Mesenchymal stem cell (in vitro differentiated cells and primary cell): ENCODE measurements around the gene TMEM17.
A peak's percentile ranks its signal among the peaks of the same experiment; 100 is the strongest.

Source experiments
- DNase-seq: peaks from one replicate; pipeline ENCODE4 v3.0.0-alpha.2; 2013
- H2AFZ ChIP-seq: one replicate; pipeline ENCODE4 v1.6.1; 2013; ENCODE audit warnings: low read depth, mild to moderate bottlenecking, control low read depth, inconsistent platforms, low read length, moderate library complexity
- H2AK5ac ChIP-seq: 2 replicates; pipeline ENCODE4 v1.6.1; 2013; ENCODE audit warnings: low read length, moderate library complexity, mild to moderate bottlenecking, inconsistent platforms; ENCODE audit not compliant: severe bottlenecking
- H2BK120ac ChIP-seq: one replicate; pipeline ENCODE4 v1.6.1; 2013; ENCODE audit warnings: low read depth, mild to moderate bottlenecking, inconsistent platforms, low read length, moderate library complexity
- H2BK12ac ChIP-seq, 2 experiments: one replicate each; pipeline ENCODE4 v1.6.1; 2013; ENCODE audit warnings: inconsistent platforms in 2 of 2, low read length in 2 of 2, mild to moderate bottlenecking in 2 of 2, moderate library complexity in 2 of 2, control low read depth in 1 of 2
- H2BK15ac ChIP-seq: one replicate; pipeline ENCODE4 v1.6.1; 2013; ENCODE audit warnings: mild to moderate bottlenecking, low read depth, inconsistent platforms; ENCODE audit not compliant: poor library complexity, severe bottlenecking
- H2BK5ac ChIP-seq: 2 replicates; pipeline ENCODE4 v1.6.1; 2013; ENCODE audit warnings: low read depth, mild to moderate bottlenecking, low read length, control low read depth, inconsistent platforms; ENCODE audit not compliant: poor library complexity, severe bottlenecking
- H3K14ac ChIP-seq, 2 experiments: one replicate each; pipeline ENCODE4 v1.6.1; 2013; ENCODE audit warnings: inconsistent platforms in 2 of 2, low read length in 2 of 2, control low read depth in 1 of 2, mild to moderate bottlenecking in 1 of 2, moderate library complexity in 1 of 2
- H3K18ac ChIP-seq, 2 experiments: one replicate each; pipeline ENCODE4 v1.6.1; 2013; ENCODE audit warnings: inconsistent platforms in 2 of 2, low read length in 2 of 2, control low read depth in 1 of 2, low read depth in 1 of 2, mild to moderate bottlenecking in 1 of 2
- H3K23ac ChIP-seq, 2 experiments: one replicate each; pipeline ENCODE4 v1.6.1; 2013; ENCODE audit warnings: inconsistent platforms in 2 of 2, low read length in 2 of 2, mild to moderate bottlenecking in 2 of 2, moderate library complexity in 2 of 2, control low read depth in 1 of 2
- H3K27ac ChIP-seq: 2 replicates; pipeline ENCODE4 v1.5.1; 2013; ENCODE audit warnings: mild to moderate bottlenecking, moderate library complexity, low read length, control low read depth, inconsistent platforms; ENCODE audit not compliant: poor library complexity, severe bottlenecking
- H3K27me3 ChIP-seq, 2 experiments: 2 replicates each; pipeline versions ENCODE4 v1.6.1 to v1.7.0; 2013; ENCODE audit warnings: low read length in 2 of 2, mild to moderate bottlenecking in 2 of 2, moderate library complexity in 2 of 2, control low read depth in 1 of 2, inconsistent platforms in 1 of 2; ENCODE audit not compliant: control insufficient read depth in 1 of 2, insufficient read depth in 1 of 2
- H3K36me3 ChIP-seq, 2 experiments: 2 replicates each; pipeline versions ENCODE4 v1.6.1 to v1.7.0; 2013; ENCODE audit warnings: low read length in 2 of 2, control low read depth in 1 of 2, inconsistent platforms in 1 of 2, low read depth in 1 of 2, mild to moderate bottlenecking in 1 of 2; ENCODE audit not compliant: insufficient read depth in 2 of 2, control insufficient read depth in 1 of 2
- H3K4ac ChIP-seq, 2 experiments: one replicate each; pipeline ENCODE4 v1.6.1; 2013; ENCODE audit warnings: inconsistent platforms in 2 of 2, low read length in 2 of 2, mild to moderate bottlenecking in 2 of 2, moderate library complexity in 2 of 2, control low read depth in 1 of 2, low read depth in 1 of 2
- H3K4me1 ChIP-seq: 2 replicates; pipeline ENCODE4 v1.6.1; 2013; ENCODE audit warnings: low read depth, low read length, control low read depth; ENCODE audit not compliant: control insufficient read depth, insufficient read depth
- H3K4me2 ChIP-seq: 2 replicates; pipeline ENCODE4 v1.6.1; 2013; ENCODE audit warnings: low read length, mild to moderate bottlenecking, inconsistent platforms; ENCODE audit not compliant: poor library complexity, severe bottlenecking
- H3K4me3 ChIP-seq, 2 experiments: 2 replicates each; pipeline versions ENCODE4 v1.5.1 to v1.7.0; 2013; ENCODE audit warnings: low read length in 2 of 2, mild to moderate bottlenecking in 2 of 2, control low read depth in 1 of 2, low read depth in 1 of 2; ENCODE audit not compliant: insufficient read depth in 1 of 2
- H3K79me1 ChIP-seq: replicated peaks from 2 replicates; pipeline ENCODE4 v1.6.1; 2013; ENCODE audit warnings: mild to moderate bottlenecking, control low read depth, low read length, inconsistent platforms; ENCODE audit not compliant: poor library complexity, severe bottlenecking
- H3K9ac ChIP-seq: 2 replicates; pipeline ENCODE4 v1.7.0; 2013; ENCODE audit warnings: mild to moderate bottlenecking, low read length, moderate library complexity
- H3K9me3 ChIP-seq: 2 replicates; pipeline ENCODE4 v1.7.0; 2013; ENCODE audit warnings: mild to moderate bottlenecking, low read length; ENCODE audit not compliant: control insufficient read depth
- H4K8ac ChIP-seq: one replicate; pipeline ENCODE4 v1.6.1; 2013; ENCODE audit warnings: inconsistent platforms, mild to moderate bottlenecking, low read length, moderate library complexity
- H4K91ac ChIP-seq: one replicate; pipeline ENCODE4 v1.6.1; 2013; ENCODE audit warnings: mild to moderate bottlenecking, low read length, inconsistent platforms
- WGBS: methylation state at CpG from one replicate; pipeline ENCODE4 v1.1.7; 2013; ENCODE audit warnings: mixed read lengths; 5-methylcytosine and 5-hydroxymethylcytosine counted together

TMEM17 gene

DNA sequence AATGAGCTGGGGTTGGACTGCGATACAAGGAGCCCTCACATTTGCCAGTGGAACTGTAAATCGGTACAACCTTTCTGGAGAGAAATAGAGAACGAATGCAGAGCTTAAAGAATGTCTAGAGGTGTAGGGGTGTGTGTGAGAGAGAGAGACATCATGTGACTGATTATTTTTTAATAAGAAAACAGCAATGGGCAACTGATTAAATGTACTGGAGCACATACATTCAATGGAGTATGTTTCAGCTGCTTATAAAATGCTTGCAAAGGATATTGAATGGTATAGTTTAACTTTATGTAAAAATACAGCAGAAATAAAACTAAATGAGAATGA, 391 bp upstream of the TMEM17 start:
- Histone ChIP-seq H4K8ac (peak overlapping the region; percentile 27), H3K4me2 (peak overlapping the region; percentile 83), H2BK5ac (peak overlapping the region; percentile 91), H3K79me1 (peaks cover 4% of the 10 kb centered on the region), H3K14ac (no peak overlapping the region), H4K91ac (no peak overlapping the region), H2BK15ac (peak overlapping the region; percentile 80), H3K4me1 (no peaks in the 10 kb centered on the region), H3K4me3 (peak overlapping the region; percentile 77), H2AK5ac (no peak overlapping the region), H3K4ac (peak overlapping the region in 1 of 2 experiments; percentile 89), H3K27ac (peak overlapping the region; percentile 85), H3K36me3 (peaks cover 0 to 18% of the 10 kb centered on the region in 2 experiments), H3K18ac (peak overlapping the region; percentile 76 to 89), H3K9me3 (no peaks in the 10 kb centered on the region), H3K9ac (peak overlapping the region; percentile 93), H2BK12ac (no peak overlapping the region), H3K23ac (no peak overlapping the region), H3K27me3 (no peaks in the 10 kb centered on the region), H2BK120ac (no peak overlapping the region), H2AFZ (peak overlapping the region; percentile 94)
- 1% methylated on average over 3 of the region's 3 CpGs for WGBS
- no peak for DNase-seq

DNA sequence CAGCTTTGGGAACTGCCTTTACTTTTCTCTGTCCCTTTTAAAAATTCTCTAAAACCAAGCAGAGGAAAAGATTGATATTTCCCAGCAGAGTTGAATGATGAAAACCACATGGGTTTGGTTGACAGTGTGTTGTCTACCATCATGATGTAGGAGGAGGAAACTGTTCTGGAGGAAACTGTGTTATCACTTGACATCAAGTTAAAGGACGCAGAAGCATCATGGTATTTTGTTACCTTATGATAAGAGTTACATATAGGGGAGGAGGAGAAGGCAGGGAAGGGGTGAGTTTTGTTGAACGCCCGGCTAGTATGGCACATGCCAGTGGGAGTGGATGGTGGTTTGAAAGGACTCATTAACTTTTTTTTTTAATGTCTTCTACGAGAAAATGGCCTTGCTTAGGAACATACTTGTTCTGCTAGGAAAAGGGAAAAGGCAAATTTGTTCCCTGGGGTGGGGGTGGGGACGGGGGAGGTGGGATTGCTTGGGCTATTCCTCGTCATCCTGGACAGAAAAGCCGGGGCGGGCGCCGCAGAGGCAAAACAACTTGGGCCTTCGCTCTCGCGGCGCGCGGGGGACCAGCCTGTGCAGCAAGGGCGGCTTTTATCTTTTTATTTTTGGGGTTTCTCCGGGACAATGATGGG, 766 bp downstream of the TMEM17 start:
- no peaks in the 10 kb centered on the region for H3K9me3 ChIP-seq
- no peak overlapping the region for H2BK12ac ChIP-seq
- H3K4me2 ChIP-seq: peak overlapping the region; percentile 83
- H3K4me1 ChIP-seq: no peaks in the 10 kb centered on the region
- H2AK5ac ChIP-seq: no peak overlapping the region
- peak overlapping the region; percentile 93 for H3K9ac ChIP-seq
- peak overlapping the region; percentile 94 for H2AFZ ChIP-seq
- H3K79me1 ChIP-seq: peaks cover 4% of the 10 kb centered on the region
- no peak overlapping the region for H4K91ac ChIP-seq
- DNase-seq: no peak
- WGBS: 21% methylated on average over 18 of the region's 18 CpGs
- H3K18ac ChIP-seq: peak overlapping the region; percentile 66 to 77
- H2BK15ac ChIP-seq: peak overlapping the region; percentile 33
- peak overlapping the region; percentile 89 for H4K8ac ChIP-seq
- peak overlapping the region; percentile 77 for H3K4me3 ChIP-seq
- no peaks in the 10 kb centered on the region for H3K27me3 ChIP-seq
- H3K36me3 ChIP-seq: peaks cover 0 to 24% of the 10 kb centered on the region in 2 experiments
- H2BK120ac ChIP-seq: no peak overlapping the region
- H3K4ac ChIP-seq: peak overlapping the region in 1 of 2 experiments; percentile 91
- H3K27ac ChIP-seq: peak overlapping the region; percentile 70
- H3K14ac ChIP-seq: no peak overlapping the region
- peak overlapping the region; percentile 91 for H2BK5ac ChIP-seq
- H3K23ac ChIP-seq: no peak overlapping the region

DNA sequence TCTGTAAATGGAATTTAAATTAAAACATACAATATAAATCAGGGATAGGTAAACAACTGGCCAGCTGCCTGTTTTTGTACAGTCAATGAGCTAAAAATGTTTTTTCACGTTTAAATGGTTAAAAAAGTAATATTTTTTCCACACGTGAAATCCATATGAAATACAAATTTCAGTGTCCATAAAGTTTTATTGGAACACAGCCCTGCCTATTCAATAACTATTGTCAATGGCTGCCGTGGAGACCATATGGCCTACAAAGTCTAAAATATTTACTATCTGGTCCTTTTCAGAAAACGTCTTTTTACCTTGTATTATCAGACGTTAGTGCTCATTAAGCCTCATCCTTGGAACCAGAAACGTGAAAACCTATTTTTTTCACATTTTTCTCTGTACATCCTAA, 1.3 kb downstream of the TMEM17 start:
- Histone ChIP-seq H3K9me3 (no peaks in the 10 kb centered on the region), H3K9ac (peak overlapping the region; percentile 93), H2BK15ac (no peak overlapping the region)

DNA sequence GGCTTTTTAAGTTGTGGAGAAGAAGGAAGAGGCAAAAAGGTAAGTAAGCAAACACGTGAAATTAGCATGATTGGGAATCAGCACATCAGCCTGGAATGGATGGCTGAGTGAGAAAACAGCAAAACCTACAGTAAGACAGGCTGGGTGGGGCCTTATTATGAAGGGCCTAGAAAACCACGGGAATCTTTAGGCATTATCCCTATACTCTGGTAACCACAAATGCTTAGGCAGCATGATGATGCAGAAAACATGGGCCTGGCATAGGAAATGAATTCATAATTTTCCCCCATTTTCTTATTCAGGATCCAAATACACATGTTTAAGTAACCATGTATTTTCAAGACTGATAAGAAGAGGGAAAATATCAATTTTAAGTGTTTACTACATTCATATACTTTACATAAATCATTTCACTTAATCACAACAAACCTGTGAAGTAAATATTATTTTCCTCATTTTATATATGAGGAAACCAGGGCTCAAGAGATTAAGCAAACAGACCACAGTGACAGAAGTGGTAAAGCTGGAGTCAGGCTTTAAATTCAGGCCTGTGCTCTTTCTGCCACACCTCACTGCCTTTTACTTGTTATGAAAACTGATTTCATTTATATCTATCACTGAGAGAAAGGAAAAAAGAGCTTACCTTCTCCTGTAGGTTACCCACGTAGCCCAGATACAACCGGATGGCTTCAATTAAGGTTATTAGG, 4.0 kb downstream of the TMEM17 start:
- 92% methylated on average over 3 of the region's 4 CpGs for WGBS

More for the DNA sequence above, 1.3 kb downstream of the TMEM17 start:
- no peak overlapping the region for H3K14ac ChIP-seq
- no peak overlapping the region for H2AK5ac ChIP-seq
- no peaks in the 10 kb centered on the region for H3K27me3 ChIP-seq
- H2BK120ac ChIP-seq: no peak overlapping the region
- peaks cover 4% of the 10 kb centered on the region for H3K79me1 ChIP-seq
- H3K36me3 ChIP-seq: peaks cover 0 to 24% of the 10 kb centered on the region in 2 experiments
- no peak overlapping the region for H3K18ac ChIP-seq
- no peak overlapping the region for H3K4me3 ChIP-seq
- no peak for DNase-seq
- 79% methylated on average over 6 of the region's 6 CpGs for WGBS
- no peak overlapping the region for H4K91ac ChIP-seq
- H3K4me1 ChIP-seq: no peaks in the 10 kb centered on the region
- H4K8ac ChIP-seq: no peak overlapping the region
- H3K23ac ChIP-seq: no peak overlapping the region
- H2AFZ ChIP-seq: no peak overlapping the region
- no peak overlapping the region for H3K4me2 ChIP-seq
- H3K4ac ChIP-seq: no peak overlapping the region
- H2BK12ac ChIP-seq: no peak overlapping the region
- H3K27ac ChIP-seq: no peak overlapping the region
- H2BK5ac ChIP-seq: no peak overlapping the region

More for the DNA sequence above, 4.0 kb downstream of the TMEM17 start:
- no peak overlapping the region for H3K4me3 ChIP-seq
- peaks cover 2% of the 10 kb centered on the region for H3K79me1 ChIP-seq
- no peak overlapping the region for H3K4ac ChIP-seq
- H3K36me3 ChIP-seq: peaks cover 0 to 10% of the 10 kb centered on the region in 2 experiments
- H3K14ac ChIP-seq: no peak overlapping the region
- H3K9me3 ChIP-seq: no peaks in the 10 kb centered on the region
- peak overlapping the region; percentile 62 for H3K9ac ChIP-seq
- no peak overlapping the region for H3K4me2 ChIP-seq
- H4K8ac ChIP-seq: no peak overlapping the region
- H4K91ac ChIP-seq: no peak overlapping the region
- peak; percentile 60 for DNase-seq
- H2BK15ac ChIP-seq: no peak overlapping the region
- H3K18ac ChIP-seq: no peak overlapping the region
- H2BK12ac ChIP-seq: no peak overlapping the region
- H2AFZ ChIP-seq: peak overlapping the region; percentile 69
- no peak overlapping the region for H2BK120ac ChIP-seq
- H2BK5ac ChIP-seq: no peak overlapping the region
- H3K4me1 ChIP-seq: no peaks in the 10 kb centered on the region
- H3K27ac ChIP-seq: no peak overlapping the region
- H3K23ac ChIP-seq: no peak overlapping the region
- H2AK5ac ChIP-seq: no peak overlapping the region
- no peaks in the 10 kb centered on the region for H3K27me3 ChIP-seq
